HepG2 (cell line): Measurements from ENCODE around the gene ICAM5. TPM values are rescaled to one million over a fixed set of nuclear protein-coding genes. Genes with fewer than 3 reads are reported as not detected.
"Not testable (repeated sequence)": the region's sequence is repeated elsewhere in the genome, so short reads cannot be mapped to it uniquely, and the experiment has no call there.

Source experiments
- ATAC-seq: fragments of 200-7000 bp; cut with Tn5 transposase; 3 replicates; pipeline ENCODE4 v1.9.1; 2020; ENCODE audit warnings: mild to moderate bottlenecking, moderate library complexity
- BruUV-seq: library from RNA; stranded (reverse); fragments of 400-500 nt; replicated peaks from 2 replicates; lab custom pipeline; 2021; lab: Mats Ljungman, UMichigan
- CTCF ChIA-PET: fragments of 300-600 bp; formaldehyde crosslinking; extraction: SDS; loops from one replicate; lab custom pipeline; 2021; ENCODE audit warnings: low total read pairs, inconsistent platforms, low intra/inter-chr PET ratio; lab: Yijun Ruan, JAX
- POLR2A ChIA-PET: fragments of 350-600 bp; sonication (Branson Sonifier 250); formaldehyde crosslinking; loops from one replicate; lab custom pipeline; 2020; ENCODE audit warnings: antibody characterized with exemption, inconsistent platforms; lab: Yijun Ruan, JAX
- DNase-seq: peaks from one replicate; pipeline ENCODE4 v3.0.0-alpha.2; 2015; ENCODE audit warnings: low spot score
- FAIRE-seq: peaks from 3 replicates; lab custom pipeline; 2011; peaks lifted over from hg19 to GRCh38; lab: Jason Lieb, UNC
- H2AFZ ChIP-seq: one replicate; pipeline ENCODE4 v1.6.1; 2011; ENCODE audit warnings: low read length, inconsistent platforms
- H3K27ac ChIP-seq: fragments of 300-600 bp; 3 replicates; pipeline ENCODE4 v1.8.0; 2011; ENCODE audit warnings: mixed run types, mild to moderate bottlenecking, mixed read lengths, low read length, inconsistent platforms; ENCODE audit not compliant: insufficient read depth; ENCODE audit errors: extremely low read length
- H3K27me3 ChIP-seq, 2 experiments: fragments of 200-600 bp in 1 of 2; 2 replicates in 1 of 2; 3 replicates in 1 of 2; pipeline versions ENCODE4 v1.6.0 to v1.8.0; 2011; ENCODE audit warnings: low read length in 2 of 2, mild to moderate bottlenecking in 2 of 2, moderate library complexity in 2 of 2, inconsistent platforms in 1 of 2; ENCODE audit not compliant: insufficient read depth in 2 of 2, control insufficient read depth in 1 of 2
- H3K36me3 ChIP-seq, 2 experiments: fragments of 200-600 bp in 1 of 2; replicated peaks in 1 of 2; 2 replicates in 1 of 2; 3 replicates in 1 of 2; pipeline versions ENCODE4 v1.5.1 to v1.8.0; 2011; ENCODE audit warnings: low read length in 2 of 2, inconsistent platforms in 1 of 2; ENCODE audit not compliant: insufficient read depth in 2 of 2, control insufficient read depth in 1 of 2
- H3K4me1 ChIP-seq: 2 replicates; pipeline ENCODE4 v1.5.1; 2012; ENCODE audit warnings: low read length, inconsistent platforms; ENCODE audit not compliant: insufficient read depth
- H3K4me2 ChIP-seq: 2 replicates; pipeline ENCODE4 v1.6.0; 2011; ENCODE audit warnings: low read depth, low read length, inconsistent platforms
- H3K4me3 ChIP-seq, 3 experiments: fragments of 200-600 bp in 1 of 3; sonication (generic), shearing (Covaris generic) in 1 of 3; replicated peaks in 1 of 3; 2 replicates each; pipeline ENCODE4 v1.5.1; 2011 to 2016; ENCODE audit warnings: low read length in 3 of 3, inconsistent platforms in 2 of 3, low read depth in 2 of 3, mild to moderate bottlenecking in 2 of 3, control low read depth in 1 of 3, mixed read lengths in 1 of 3; ENCODE audit not compliant: insufficient read depth in 1 of 3
- H3K79me2 ChIP-seq: one replicate; pipeline ENCODE4 v1.6.1; 2011; ENCODE audit warnings: low read length, inconsistent platforms; ENCODE audit not compliant: insufficient read depth
- H3K9ac ChIP-seq: 2 replicates; pipeline ENCODE4 v1.6.0; 2011; ENCODE audit warnings: mild to moderate bottlenecking, low read depth, low read length, inconsistent platforms; ENCODE audit not compliant: insufficient read depth
- H3K9me3 ChIP-seq: 2 replicates; pipeline ENCODE4 v1.5.1; 2012; ENCODE audit warnings: mild to moderate bottlenecking, low read length
- H4K20me1 ChIP-seq: 2 replicates; pipeline ENCODE4 v1.6.0; 2011; ENCODE audit warnings: inconsistent platforms, mild to moderate bottlenecking, low read length, moderate library complexity; ENCODE audit not compliant: insufficient read depth
- FOSL2 ChIP-seq: sonication (generic); formaldehyde crosslinking; IDR thresholded peaks from 2 replicates; pipeline ENCODE4 v1.4.0; 2020; ENCODE audit warnings: missing genetic modification reagents
- HNF4A ChIP-seq: sonication (generic); formaldehyde crosslinking; IDR thresholded peaks from 2 replicates; pipeline ENCODE4 v1.4.0; 2020; ENCODE audit warnings: missing genetic modification reagents
- HNF4G ChIP-seq, 2 experiments: sonication (generic) in 1 of 2; formaldehyde crosslinking in 1 of 2; IDR thresholded peaks; 2 replicates each; pipeline versions ENCODE4 v1.4.0 to v1.6.1; 2011 to 2020; ENCODE audit warnings: borderline replicate concordance in 2 of 2, low read depth in 2 of 2, mild to moderate bottlenecking in 2 of 2, low read length in 1 of 2, missing genetic modification reagents in 1 of 2, moderate library complexity in 1 of 2
- KDM5B ChIP-seq: sonication (generic); formaldehyde crosslinking; IDR thresholded peaks from 2 replicates; pipeline ENCODE4 v1.4.0; 2020; ENCODE audit warnings: missing genetic modification reagents, mild to moderate bottlenecking, borderline replicate concordance
- NR2F2 ChIP-seq: IDR thresholded peaks from 2 replicates; pipeline ENCODE4 v1.6.1; 2012; ENCODE audit warnings: low read depth, inconsistent platforms, borderline replicate concordance
- NR2F6 ChIP-seq, 2 experiments: IDR thresholded peaks; 2 replicates each; pipeline ENCODE4 v1.6.1; 2016; ENCODE audit warnings: antibody characterized with exemption in 1 of 2, mild to moderate bottlenecking in 1 of 2
- PITX1 ChIP-seq: sonication (generic); formaldehyde crosslinking; IDR thresholded peaks from 2 replicates; pipeline ENCODE4 v1.5.1; 2020; ENCODE audit warnings: mild to moderate bottlenecking, missing genetic modification reagents
- RARA ChIP-seq: IDR thresholded peaks from 2 replicates; pipeline ENCODE4 v1.6.1; 2016; ENCODE audit warnings: missing genetic modification reagents, missing compliant biosample characterization
- SKI ChIP-seq: fragments of 450-650 bp; IDR thresholded peaks from one replicate; pipeline ENCODE4 v1.6.1; 2018; ENCODE audit warnings: mild to moderate bottlenecking; ENCODE audit not compliant: partially characterized antibody
- TBX2 ChIP-seq: sonication (generic); formaldehyde crosslinking; IDR thresholded peaks from 2 replicates; pipeline ENCODE4 v1.5.0; 2020; ENCODE audit warnings: missing genetic modification reagents, mild to moderate bottlenecking, borderline replicate concordance
- ZFP36L2 ChIP-seq: sonication (generic); formaldehyde crosslinking; IDR thresholded peaks from 2 replicates; pipeline ENCODE4 v1.4.0; 2020; ENCODE audit warnings: missing genetic modification reagents
- ZMAT3 ChIP-seq: sonication (generic); formaldehyde crosslinking; conservative IDR thresholded peaks from 2 replicates; pipeline ENCODE4 v1.7.0; 2021; ENCODE audit warnings: missing genetic modification reagents
- ZNF484 ChIP-seq: sonication (generic); formaldehyde crosslinking; IDR thresholded peaks from 2 replicates; pipeline ENCODE4 v1.5.1; 2020; ENCODE audit warnings: mild to moderate bottlenecking, low read depth, missing genetic modification reagents, borderline replicate concordance
- ZNF672 ChIP-seq: sonication (generic); formaldehyde crosslinking; IDR thresholded peaks from 2 replicates; pipeline ENCODE4 v1.8.1; 2022; ENCODE audit warnings: missing genetic modification reagents
- ZNF792 ChIP-seq: IDR thresholded peaks from 2 replicates; pipeline ENCODE4 v1.6.1; 2016
- WGBS: methylation state at CpG from one replicate; pipeline ENCODE4 v1.1.6; 2017; ENCODE audit warnings: low lambda C conversion rate; 5-methylcytosine and 5-hydroxymethylcytosine counted together
- in situ Hi-C: cut with HindIII; loops from 2 replicates; pipeline ENCODE4 v1.10.0; 2017; ENCODE audit warnings: low pct_unique_long_range_greater_than_20kb; ENCODE audit not compliant: extremely low pct_ligation_motif_present
- intact Hi-C: fragments of 100-400 bp; cut with micrococcal nuclease; formaldehyde crosslinking; loops from one replicate; pipeline ENCODE4 v1.10.0; 2022; ENCODE audit not compliant: unreplicated experiment
- polyA plus RNA-seq, 8 experiments: library from polyadenylated mRNA; depleted of rRNA in 3 of 8; stranded (reverse) in 7 of 8; unstranded in 1 of 8; fragments of >200 nt; fragmentation: Illumina TruSeq in 4 of 8; extraction: Trizol in 4 of 8; gene quantifications; 2 replicates each; pipeline versions ENCODE4 v1.2.1 to v1.2.3, GENCODE V29; 2011 to 2016; ENCODE audit warnings: low read depth in 4 of 8, missing spikeins in 1 of 8, mixed read lengths in 1 of 8; ENCODE audit not compliant: insufficient read depth in 1 of 8
- total RNA-seq, 5 experiments: library from RNA; depleted of rRNA; stranded (reverse); fragments of >200 nt; fragmentation: Illumina TruSeq; extraction: Trizol; gene quantifications; 2 replicates each; pipeline ENCODE4 v1.2.3, GENCODE V29; 2016; ENCODE audit warnings: low read depth in 1 of 5

The ICAM5 gene
- total and polyA plus RNA-seq, 2 of the 13 experiments (the other 11 are each of a cell fraction or from before 2014, with no cell fraction given): 0.46 to 1.6 TPM

DNA sequence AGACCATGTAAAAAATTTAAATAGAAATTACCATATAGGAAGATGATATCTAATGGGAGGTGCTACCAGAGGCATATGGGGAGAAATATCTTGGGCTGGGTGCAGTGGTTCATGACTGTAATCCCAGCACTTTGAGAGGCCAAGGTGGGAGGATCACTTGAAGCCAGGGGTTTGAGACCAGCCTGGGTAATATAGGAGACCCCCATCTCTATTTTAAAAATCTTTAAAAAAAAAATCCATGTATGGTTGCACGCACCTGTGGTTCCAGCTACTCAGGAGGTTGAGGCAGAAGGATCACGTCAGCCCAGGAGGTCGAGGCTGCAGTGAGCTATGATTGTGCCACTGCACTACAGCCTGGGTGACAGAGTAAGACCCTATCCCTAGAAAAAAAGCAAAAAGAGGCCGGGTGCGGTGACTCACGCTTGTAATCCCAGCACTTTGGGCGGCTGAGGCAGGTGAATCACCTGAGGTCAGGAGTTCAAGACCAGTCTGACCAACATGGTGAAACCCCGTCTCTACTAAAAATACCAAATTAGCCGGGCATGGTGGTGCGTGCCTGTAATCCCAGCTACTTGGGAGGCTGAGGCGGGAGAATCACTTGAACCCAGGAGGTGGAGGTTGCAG lies 47.8 kb upstream of the ICAM5 start:
- H3K9ac ChIP-seq, in situ Hi-C loops, H3K27ac ChIP-seq, H3K27me3 ChIP-seq, ATAC-seq, H3K36me3 ChIP-seq, BruUV-seq, H3K9me3 ChIP-seq, H3K4me3 ChIP-seq, CTCF ChIA-PET, H4K20me1 ChIP-seq, intact Hi-C loops, H2AFZ ChIP-seq, H3K79me2 ChIP-seq, FAIRE-seq, DNase-seq, H3K4me2 ChIP-seq: not testable (repeated sequence)
- WGBS: 49% methylated on average over 11 of the region's 11 CpGs
- POLR2A ChIA-PET: interaction anchor here (0.6 kb wide), 1 partner anchor 141 kb away, joined by 5 read pairs; no protein-coding TSS in a partner anchor
- H3K4me1 ChIP-seq: peaks cover 73% of the 10 kb centered on the region
- TF ChIP-seq RARA (CRISPR knock-in tag) (peak; percentile 40), FOSL2 (CRISPR knock-in tag) (peak; percentile 55; the same call in 1 of the 2 replicates), SKI (peak; percentile 32)

- Histone ChIP-seq H3K36me3 (no peaks in the 10 kb centered on the region), H3K4me3 (no peak overlapping the region), H3K9me3 (no peaks in the 10 kb centered on the region), H3K79me2 (no peaks in the 10 kb centered on the region), H2AFZ (no peak overlapping the region), H3K4me1 (peaks cover 68% of the 10 kb centered on the region), H4K20me1 (no peaks in the 10 kb centered on the region), H3K27ac (no peak overlapping the region), H3K4me2 (peak overlapping the region; percentile 28; the same call in 1 of the 2 replicates), H3K9ac (no peak overlapping the region), H3K27me3 (no peaks in the 10 kb centered on the region)
- ATAC-seq (no peak), FAIRE-seq (no peak), DNase-seq (no peak)
- in situ Hi-C loops (no loop called here), intact Hi-C loops (no loop called here)
- 49% methylated on average over 6 of the region's 7 CpGs for WGBS
- POLR2A ChIA-PET: no interaction called here
- CTCF ChIA-PET: no interaction called here
- BruUV-seq: no TSS peak
- TF ChIP-seq HNF4G (IDR thresholded peaks at IDR 0.05; ENCODE audit: borderline replicate concordance, low read depth, low read length) (peak; percentile 66; the same call in 1 of the 2 replicates), HNF4G (CRISPR knock-in tag; IDR thresholded peaks at IDR 0.05; ENCODE audit: borderline replicate concordance, low read depth) (0 out of 2 replicates have a peak, but pooled peaks have one; percentile 19), ZNF672 (peak; percentile 84), NR2F6 (IDR thresholded peaks at IDR 0.05) (peak; percentile 79), NR2F6 (CRISPR knock-in tag; IDR thresholded peaks at IDR 0.05) (peak; percentile 87), KDM5B (peak; percentile 38; the same call in 1 of the 2 replicates), ZNF792 (CRISPR knock-in tag) (no peak), ZFP36L2 (CRISPR knock-in tag) (no peak), ZNF484 (CRISPR knock-in tag) (no peak), PITX1 (CRISPR knock-in tag) (peak; percentile 33; the same call in 1 of the 2 replicates), HNF4A (CRISPR knock-in tag) (peak; percentile 80), NR2F2 (peak; percentile 47; the same call in 1 of the 2 replicates), ZMAT3 (CRISPR knock-in tag) (no peak), TBX2 (no peak)
These were observed 46.1 kb upstream of the ICAM5 start for GRCh38 chr19:10243606-10244005.
